ENCODE measurements around the gene VANGL2.

GRCh38 chr1:160438317-160438918 is 38.1 kb downstream of the VANGL2 start:
- TF ChIP-seq, protein P1, sequence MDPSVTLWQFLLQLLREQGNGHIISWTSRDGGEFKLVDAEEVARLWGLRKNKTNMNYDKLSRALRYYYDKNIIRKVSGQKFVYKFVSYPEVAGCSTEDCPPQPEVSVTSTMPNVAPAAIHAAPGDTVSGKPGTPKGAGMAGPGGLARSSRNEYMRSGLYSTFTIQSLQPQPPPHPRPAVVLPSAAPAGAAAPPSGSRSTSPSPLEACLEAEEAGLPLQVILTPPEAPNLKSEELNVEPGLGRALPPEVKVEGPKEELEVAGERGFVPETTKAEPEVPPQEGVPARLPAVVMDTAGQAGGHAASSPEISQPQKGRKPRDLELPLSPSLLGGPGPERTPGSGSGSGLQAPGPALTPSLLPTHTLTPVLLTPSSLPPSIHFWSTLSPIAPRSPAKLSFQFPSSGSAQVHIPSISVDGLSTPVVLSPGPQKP (IDR thresholded peaks at IDR 0.05; ENCODE audit: borderline replicate concordance, low read depth, low read length) = no peak
- TF ChIP-seq, protein P2, sequence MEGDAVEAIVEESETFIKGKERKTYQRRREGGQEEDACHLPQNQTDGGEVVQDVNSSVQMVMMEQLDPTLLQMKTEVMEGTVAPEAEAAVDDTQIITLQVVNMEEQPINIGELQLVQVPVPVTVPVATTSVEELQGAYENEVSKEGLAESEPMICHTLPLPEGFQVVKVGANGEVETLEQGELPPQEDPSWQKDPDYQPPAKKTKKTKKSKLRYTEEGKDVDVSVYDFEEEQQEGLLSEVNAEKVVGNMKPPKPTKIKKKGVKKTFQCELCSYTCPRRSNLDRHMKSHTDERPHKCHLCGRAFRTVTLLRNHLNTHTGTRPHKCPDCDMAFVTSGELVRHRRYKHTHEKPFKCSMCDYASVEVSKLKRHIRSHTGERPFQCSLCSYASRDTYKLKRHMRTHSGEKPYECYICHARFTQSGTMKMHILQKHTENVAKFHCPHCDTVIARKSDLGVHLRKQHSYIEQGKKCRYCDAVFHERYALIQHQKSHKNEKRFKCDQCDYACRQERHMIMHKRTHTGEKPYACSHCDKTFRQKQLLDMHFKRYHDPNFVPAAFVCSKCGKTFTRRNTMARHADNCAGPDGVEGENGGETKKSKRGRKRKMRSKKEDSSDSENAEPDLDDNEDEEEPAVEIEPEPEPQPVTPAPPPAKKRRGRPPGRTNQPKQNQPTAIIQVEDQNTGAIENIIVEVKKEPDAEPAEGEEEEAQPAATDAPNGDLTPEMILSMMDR (conservative IDR thresholded peaks at IDR 0.05; ENCODE audit: low read depth, low read length) = no peak
- no peak for TF ChIP-seq MAZ (IDR thresholded peaks at IDR 0.05; ENCODE audit: borderline replicate concordance, low read depth, low read length)
- no peak for TF ChIP-seq SMC3 (IDR thresholded peaks at IDR 0.05; ENCODE audit: low read depth, low read length)
- TF ChIP-seq POLR2A (IDR thresholded peaks at IDR 0.05; ENCODE audit: low read depth, low read length) = no peak
- TF ChIP-seq MAFK (IDR thresholded peaks at IDR 0.05; ENCODE audit: low read depth, low read length) = no peak
- no peak for TF ChIP-seq MXI1 (IDR thresholded peaks at IDR 0.05; ENCODE audit: borderline replicate concordance, low read depth, low read length)
- no peak for TF ChIP-seq RAD21 (IDR thresholded peaks at IDR 0.05; ENCODE audit: low read length)
- TF ChIP-seq CEBPB (IDR thresholded peaks at IDR 0.05; ENCODE audit: low read depth, low read length) = no peak
- no peak for TF ChIP-seq FOS (IDR thresholded peaks at IDR 0.05; ENCODE audit: low read depth, low read length)

Measured in IMR-90 (cell line).